H1 (cell line): Measurements from ENCODE around the gene CSF3R. TPM values are rescaled to one million over a fixed set of nuclear protein-coding genes. Genes with fewer than 3 reads are reported as not detected.

Experiments
- CTCF ChIA-PET: fragments of 300-600 bp; sonication (Branson Sonifier 250); formaldehyde crosslinking; loops from one replicate; lab custom pipeline; 2021; ENCODE audit not compliant: partially characterized antibody; lab: Charles Lee
- POLR2A ChIA-PET: fragments of 300-600 bp; sonication (Branson Sonifier 250); formaldehyde crosslinking; loops from one replicate; lab custom pipeline; 2021; ENCODE audit warnings: inconsistent platforms; ENCODE audit not compliant: partially characterized antibody; lab: Charles Lee
- DNase-seq, 2 experiments: peaks; one replicate each; pipeline versions ENCODE4 v3.0.0 to v3.0.0-alpha.2; 2010 to 2022; ENCODE audit warnings: low spot score in 2 of 2, low read depth in 1 of 2, mixed read lengths in 1 of 2
- FAIRE-seq: peaks from 2 replicates; lab custom pipeline; 2011; peaks lifted over from hg19 to GRCh38; lab: Jason Lieb, UNC
- H2AFZ ChIP-seq: 2 replicates; pipeline ENCODE4 v1.8.1; 2012; ENCODE audit warnings: low read length, inconsistent platforms
- H2AK5ac ChIP-seq: 2 replicates; pipeline ENCODE4 v1.6.1; 2013; ENCODE audit warnings: low read depth, low read length
- H2BK120ac ChIP-seq: replicated peaks from 2 replicates; pipeline ENCODE3; 2013; ENCODE audit warnings: low read depth, low read length, inconsistent platforms
- H2BK12ac ChIP-seq: 2 replicates; pipeline ENCODE4 v1.6.1; 2013; ENCODE audit warnings: low read depth, low read length
- H2BK15ac ChIP-seq: 2 replicates; pipeline ENCODE4 v1.6.1; 2013; ENCODE audit warnings: low read length
- H2BK20ac ChIP-seq: 2 replicates; pipeline ENCODE4 v1.6.1; 2013; ENCODE audit warnings: low read length
- H2BK5ac ChIP-seq: 2 replicates; pipeline ENCODE4 v1.6.1; 2013; ENCODE audit warnings: low read depth, low read length
- H3K14ac ChIP-seq: 2 replicates; pipeline ENCODE4 v1.6.1; 2013; ENCODE audit warnings: inconsistent platforms; ENCODE audit not compliant: insufficient read length
- H3K18ac ChIP-seq: 2 replicates; pipeline ENCODE4 v1.6.1; 2013; ENCODE audit warnings: low read length; ENCODE audit errors: extremely low read depth
- H3K23ac ChIP-seq: 2 replicates; pipeline ENCODE4 v1.6.1; 2013; ENCODE audit warnings: inconsistent platforms; ENCODE audit not compliant: insufficient read length
- H3K23me2 ChIP-seq: 2 replicates; pipeline ENCODE4 v1.6.1; 2013; ENCODE audit warnings: low read depth, low read length
- H3K27ac ChIP-seq: 2 replicates; pipeline ENCODE4 v1.6.1; 2011; ENCODE audit warnings: low read depth, low read length, inconsistent platforms
- H3K27me3 ChIP-seq, 4 experiments: replicated peaks in 1 of 4; 1 replicate in 1 of 4; 2 replicates in 3 of 4; pipeline versions ENCODE4 v1.6.1 to v1.8.1; 2011 to 2013; ENCODE audit warnings: low read length in 3 of 4, mild to moderate bottlenecking in 3 of 4, inconsistent platforms in 2 of 4, mixed read lengths in 2 of 4, moderate library complexity in 1 of 4; ENCODE audit not compliant: control insufficient read depth in 3 of 4, insufficient read depth in 3 of 4; ENCODE audit errors: extremely low read depth in 1 of 4
- H3K36me3 ChIP-seq, 4 experiments: 2 replicates each; pipeline versions ENCODE4 v1.6.1 to v1.8.1; 2011 to 2013; ENCODE audit warnings: mild to moderate bottlenecking in 4 of 4, low read length in 3 of 4, moderate library complexity in 2 of 4, control low read depth in 1 of 4, inconsistent platforms in 1 of 4; ENCODE audit not compliant: insufficient read depth in 4 of 4, control insufficient read depth in 2 of 4
- H3K4ac ChIP-seq: replicated peaks from 2 replicates; pipeline ENCODE3; 2013; ENCODE audit warnings: low read length, low read depth, mixed read lengths, inconsistent platforms; ENCODE audit not compliant: insufficient read length
- H3K4me1 ChIP-seq, 4 experiments: replicated peaks in 1 of 4; 1 replicate in 1 of 4; 2 replicates in 3 of 4; pipeline versions ENCODE4 v1.6.1 to v1.8.1; 2011 to 2013; ENCODE audit warnings: low read length in 3 of 4, inconsistent platforms in 2 of 4, mixed read lengths in 1 of 4; ENCODE audit not compliant: insufficient read depth in 4 of 4, control insufficient read depth in 3 of 4
- H3K4me2 ChIP-seq, 2 experiments: 2 replicates each; pipeline versions ENCODE4 v1.6.1 to v1.8.1; 2011 to 2013; ENCODE audit warnings: low read depth in 2 of 2, low read length in 2 of 2, control low read depth in 1 of 2, inconsistent platforms in 1 of 2, mild to moderate bottlenecking in 1 of 2; ENCODE audit not compliant: insufficient read depth in 1 of 2
- H3K4me3 ChIP-seq, 4 experiments: fragments of 200-600, 300-600 bp in 1 of 4; sonication (generic), shearing (Covaris generic), sonication (Bioruptor Twin) in 1 of 4; 2 replicates each; pipeline versions ENCODE4 v1.5.1 to v1.8.1; 2011 to 2016; ENCODE audit warnings: low read length in 4 of 4, low read depth in 3 of 4, control low read depth in 2 of 4, inconsistent platforms in 2 of 4, mild to moderate bottlenecking in 2 of 4, mixed read lengths in 1 of 4, moderate library complexity in 1 of 4; ENCODE audit not compliant: insufficient read depth in 2 of 4; ENCODE audit errors: extremely low read depth in 1 of 4
- H3K56ac ChIP-seq: replicated peaks from 2 replicates; pipeline ENCODE3; 2013; ENCODE audit warnings: low read depth, mild to moderate bottlenecking, mixed read lengths, low read length, inconsistent platforms; ENCODE audit not compliant: insufficient read length
- H3K79me1 ChIP-seq: 2 replicates; pipeline ENCODE4 v1.6.1; 2013; ENCODE audit warnings: low read depth, low read length, control low read depth
- H3K79me2 ChIP-seq, 2 experiments: 2 replicates each; pipeline versions ENCODE4 v1.6.1 to v1.8.1; 2012 to 2013; ENCODE audit warnings: low read length in 2 of 2, mild to moderate bottlenecking in 2 of 2, inconsistent platforms in 1 of 2; ENCODE audit not compliant: insufficient read depth in 2 of 2, control insufficient read depth in 1 of 2
- H3K9ac ChIP-seq, 4 experiments: replicated peaks in 1 of 4; 1 replicate in 1 of 4; 2 replicates in 3 of 4; pipeline versions ENCODE4 v1.6.1 to v1.8.1; 2011 to 2013; ENCODE audit warnings: low read depth in 3 of 4, low read length in 3 of 4, control low read depth in 2 of 4, mild to moderate bottlenecking in 2 of 4, moderate library complexity in 2 of 4, inconsistent platforms in 1 of 4; ENCODE audit errors: extremely low read depth in 1 of 4
- H3K9me3 ChIP-seq, 2 experiments: 2 replicates each; pipeline versions ENCODE4 v1.6.1 to v1.8.1; 2012 to 2013; ENCODE audit warnings: mild to moderate bottlenecking in 2 of 2, moderate library complexity in 2 of 2, control low read depth in 1 of 2, inconsistent platforms in 1 of 2, low read depth in 1 of 2, low read length in 1 of 2, mixed read lengths in 1 of 2; ENCODE audit not compliant: insufficient read depth in 2 of 2
- H4K20me1 ChIP-seq, 2 experiments: replicated peaks in 1 of 2; 2 replicates each; pipeline versions ENCODE3 to v1.8.1; 2011 to 2013; ENCODE audit warnings: inconsistent platforms in 2 of 2, low read length in 2 of 2, mild to moderate bottlenecking in 1 of 2; ENCODE audit not compliant: insufficient read depth in 2 of 2, control insufficient read depth in 1 of 2
- H4K5ac ChIP-seq: 2 replicates; pipeline ENCODE4 v1.6.1; 2013; ENCODE audit warnings: low read length, low read depth, mixed read lengths, inconsistent platforms; ENCODE audit not compliant: insufficient read length
- H4K8ac ChIP-seq: 2 replicates; pipeline ENCODE4 v1.8.0; 2013; ENCODE audit warnings: mild to moderate bottlenecking, moderate library complexity, low read length, inconsistent platforms; ENCODE audit not compliant: insufficient read depth; ENCODE audit errors: extremely low read depth
- H4K91ac ChIP-seq: replicated peaks from 2 replicates; pipeline ENCODE3; 2013; ENCODE audit warnings: low read length, mixed read lengths, inconsistent platforms; ENCODE audit not compliant: insufficient read length
- EGR1 ChIP-seq: IDR thresholded peaks from 2 replicates; pipeline ENCODE4 v1.6.1; 2011; ENCODE audit warnings: low read depth, low read length, borderline replicate concordance
- EZH2 ChIP-seq: fragments of 200-600 bp; sonication (generic); IDR thresholded peaks from 2 replicates; pipeline ENCODE4 v1.7.1; 2012; ENCODE audit warnings: low read depth, mild to moderate bottlenecking, moderate library complexity, low read length, inconsistent platforms; ENCODE audit not compliant: severe bottlenecking
- HDAC6 ChIP-seq: IDR thresholded peaks from one replicate; pipeline ENCODE4 v1.7.1; 2012; ENCODE audit warnings: low read depth, mild to moderate bottlenecking, inconsistent platforms, low read length, moderate library complexity
- POU5F1 ChIP-seq: IDR thresholded peaks from 2 replicates; pipeline ENCODE4 v1.6.1; 2011; ENCODE audit warnings: low read depth, mild to moderate bottlenecking, low read length, moderate library complexity
- TAF1 ChIP-seq: IDR thresholded peaks from 2 replicates; pipeline ENCODE4 v1.6.1; 2011; ENCODE audit warnings: mild to moderate bottlenecking, low read depth, low read length
- WGBS, 2 experiments: shearing (Covaris generic) in 1 of 2; methylation state at CpG; one replicate each; pipeline versions ENCODE4 v1.1.6 to v1.1.7; 2013 to 2015; ENCODE audit warnings: low lambda C conversion rate in 2 of 2, mixed read lengths in 2 of 2, inconsistent platforms in 1 of 2, low coverage in 1 of 2, missing lambda C conversion rate in 1 of 2; ENCODE audit not compliant: insufficient replicate concordance in 2 of 2, insufficient coverage in 1 of 2, insufficient read length in 1 of 2; ENCODE audit errors: extremely low coverage in 1 of 2, missing lambda C conversion rate in 1 of 2; 5-methylcytosine and 5-hydroxymethylcytosine counted together
- polyA plus RNA-seq, 7 experiments: library from polyadenylated mRNA; depleted of rRNA in 3 of 7; stranded (reverse) in 5 of 7; unstranded in 2 of 7; fragments of >200 nt in 5 of 7; fragments of 200-250 nt in 2 of 7; gene quantifications; 1 replicate in 5 of 7; 2 replicates in 1 of 7; 4 replicates in 1 of 7; pipeline versions ENCODE4 v1.2.1 to v1.2.3, GENCODE V29; 2011 to 2013; ENCODE audit warnings: missing spikeins in 2 of 7, mixed read lengths in 2 of 7
- total RNA-seq: library from RNA; stranded (reverse); fragmentation: NEBNext Ultra II Directional; extraction: Animal tissue kit (Norgen Biotek cat#: 25700); gene quantifications from 2 replicates; pipeline ENCODE4 v1.2.1, GENCODE V29; 2021

Gene CSF3R
- total and polyA plus RNA-seq, 2 of the 8 experiments (the other 6 are each of a cell fraction or from before 2014, with no cell fraction given): not detected

GRCh38 chr1:36503733-36504132, 21.0 kb upstream of the CSF3R start:
- no peak overlapping the region for H3K9ac ChIP-seq
- H3K4me2 ChIP-seq: no peak overlapping the region
- H2BK5ac ChIP-seq: no peak overlapping the region
- no peak overlapping the region for H2BK20ac ChIP-seq
- FAIRE-seq (no peak), DNase-seq (no peak)
- no peak overlapping the region for H4K91ac ChIP-seq
- no peaks in the 10 kb centered on the region for H3K9me3 ChIP-seq
- no peak overlapping the region for H4K8ac ChIP-seq
- H3K79me1 ChIP-seq: no peaks in the 10 kb centered on the region
- H2BK15ac ChIP-seq: no peak overlapping the region
- H2AFZ ChIP-seq: no peak overlapping the region
- H3K36me3 ChIP-seq: no peaks in the 10 kb centered on the region
- ChIA-PET CTCF (interaction anchor here (0.9 kb wide), 1 partner anchor 23 kb away, joined by 3 read pairs; no protein-coding TSS in a partner anchor), POLR2A (no interaction called here)
- no peak overlapping the region for H3K4me3 ChIP-seq
- H3K18ac ChIP-seq: no peak overlapping the region
- H2AK5ac ChIP-seq: no peak overlapping the region
- H3K4ac ChIP-seq: no peak overlapping the region
- H3K56ac ChIP-seq: no peak overlapping the region
- H3K79me2 ChIP-seq: no peaks in the 10 kb centered on the region
- no peak overlapping the region for H3K23ac ChIP-seq
- no peak overlapping the region for H4K5ac ChIP-seq
- H2BK12ac ChIP-seq: no peak overlapping the region
- no peaks in the 10 kb centered on the region for H4K20me1 ChIP-seq
- no peak overlapping the region for H3K14ac ChIP-seq
- H2BK120ac ChIP-seq: no peak overlapping the region
- H3K23me2 ChIP-seq: no peaks in the 10 kb centered on the region
- H3K27me3 ChIP-seq: no peaks in the 10 kb centered on the region
- TF ChIP-seq EZH2: no peak
- no peak for TF ChIP-seq POU5F1
- no peak for TF ChIP-seq HDAC6
- TF ChIP-seq TAF1: no peak
- no peak for TF ChIP-seq EGR1
- no peaks in the 10 kb centered on the region; a peak in 1 of 7 replicates for H3K4me1 ChIP-seq
- WGBS, 2 experiments: 87% methylated on average over 1 of the region's 1 CpG; no CpG with 5 or more reads in 1 of the 2 experiments
- H3K27ac ChIP-seq: no peak overlapping the region
